H9 (cell line): ENCODE results near the gene RPL19. TPM values are rescaled to one million over a fixed set of nuclear protein-coding genes. Genes with fewer than 3 reads are reported as not detected.

Experiments
- DNase-seq: peaks from one replicate; pipeline ENCODE4 v3.0.0-alpha.2; 2017
- H2AFZ ChIP-seq: one replicate; pipeline ENCODE4 v1.6.1; 2013; ENCODE audit warnings: mild to moderate bottlenecking, low read length, control low read depth, moderate library complexity
- H2AK5ac ChIP-seq: 2 replicates; pipeline ENCODE4 v1.6.1; 2013; ENCODE audit warnings: low read length, control low read depth, mixed read lengths; ENCODE audit not compliant: insufficient read length
- H2BK120ac ChIP-seq: one replicate; pipeline ENCODE4 v1.6.1; 2013; ENCODE audit warnings: low read depth, mild to moderate bottlenecking, low read length, control low read depth, inconsistent platforms; ENCODE audit not compliant: poor library complexity, severe bottlenecking
- H2BK12ac ChIP-seq: 2 replicates; pipeline ENCODE4 v1.6.1; 2013; ENCODE audit warnings: low read length, control low read depth, mixed read lengths, low read depth; ENCODE audit not compliant: insufficient read length
- H2BK15ac ChIP-seq: 2 replicates; pipeline ENCODE4 v1.6.1; 2013; ENCODE audit warnings: low read depth, low read length, control low read depth
- H2BK20ac ChIP-seq: one replicate; pipeline ENCODE4 v1.6.1; 2013; ENCODE audit warnings: low read depth, mild to moderate bottlenecking, low read length, control low read depth, inconsistent platforms; ENCODE audit not compliant: poor library complexity, severe bottlenecking
- H2BK5ac ChIP-seq: 2 replicates; pipeline ENCODE4 v1.6.1; 2013; ENCODE audit warnings: low read length, control low read depth, mixed read lengths; ENCODE audit not compliant: insufficient read length
- H3K14ac ChIP-seq: 2 replicates; pipeline ENCODE4 v1.6.1; 2013; ENCODE audit warnings: low read length, control low read depth; ENCODE audit not compliant: insufficient read depth
- H3K18ac ChIP-seq: 2 replicates; pipeline ENCODE4 v1.6.1; 2013; ENCODE audit warnings: low read depth, mild to moderate bottlenecking, mixed read lengths, low read length, control low read depth; ENCODE audit not compliant: insufficient read length
- H3K23ac ChIP-seq: 2 replicates; pipeline ENCODE4 v1.6.1; 2013; ENCODE audit warnings: low read length, control low read depth, mixed read lengths, low read depth; ENCODE audit not compliant: insufficient read length
- H3K23me2 ChIP-seq: 2 replicates; pipeline ENCODE4 v1.6.1; 2013; ENCODE audit warnings: low read depth, mild to moderate bottlenecking, mixed read lengths, low read length, control low read depth; ENCODE audit not compliant: insufficient read length, poor library complexity, severe bottlenecking
- H3K27ac ChIP-seq: 2 replicates; pipeline ENCODE4 v1.5.1; 2013; ENCODE audit warnings: low read length, control low read depth, mixed read lengths, low read depth; ENCODE audit not compliant: insufficient read length
- H3K27me3 ChIP-seq: 2 replicates; pipeline ENCODE4 v1.6.1; 2013; ENCODE audit warnings: low read length, control low read depth, inconsistent platforms; ENCODE audit not compliant: insufficient read depth
- H3K4ac ChIP-seq: 2 replicates; pipeline ENCODE4 v1.6.1; 2013; ENCODE audit warnings: low read depth, mild to moderate bottlenecking, control low read depth, inconsistent platforms, low read length, moderate library complexity
- H3K4me1 ChIP-seq: 2 replicates; pipeline ENCODE4 v1.6.1; 2013; ENCODE audit warnings: low read length, control low read depth, inconsistent platforms; ENCODE audit not compliant: insufficient read depth
- H3K4me2 ChIP-seq: 2 replicates; pipeline ENCODE4 v1.6.1; 2013; ENCODE audit warnings: low read length, control low read depth, mixed read lengths; ENCODE audit not compliant: insufficient read length, insufficient read depth
- H3K56ac ChIP-seq: 2 replicates; pipeline ENCODE4 v1.6.1; 2013; ENCODE audit warnings: low read depth, mild to moderate bottlenecking, mixed read lengths, low read length, control low read depth; ENCODE audit not compliant: insufficient read length
- H3K79me1 ChIP-seq: 2 replicates; pipeline ENCODE4 v1.6.1; 2013; ENCODE audit warnings: low read depth, mild to moderate bottlenecking, moderate library complexity, low read length, control low read depth, inconsistent platforms; ENCODE audit not compliant: insufficient read depth, poor library complexity, severe bottlenecking
- H3K79me2 ChIP-seq: 2 replicates; pipeline ENCODE4 v1.6.1; 2013; ENCODE audit warnings: low read length, control low read depth, inconsistent platforms; ENCODE audit not compliant: insufficient read depth
- H3K9ac ChIP-seq: 2 replicates; pipeline ENCODE4 v1.6.1; 2013; ENCODE audit warnings: low read length, control low read depth, mixed read lengths; ENCODE audit not compliant: insufficient read length; ENCODE audit errors: extremely low read depth
- H3K9me3 ChIP-seq: one replicate; pipeline ENCODE4 v1.6.1; 2013; ENCODE audit warnings: low read depth, low read length, inconsistent platforms; ENCODE audit not compliant: control insufficient read depth
- H3T11ph ChIP-seq: one replicate; pipeline ENCODE4 v1.6.1; 2013; ENCODE audit warnings: mild to moderate bottlenecking, low read length, control low read depth, inconsistent platforms
- H4K20me1 ChIP-seq: one replicate; pipeline ENCODE4 v1.6.1; 2013; ENCODE audit not compliant: control insufficient read depth, insufficient read length, insufficient read depth
- H4K5ac ChIP-seq: 2 replicates; pipeline ENCODE4 v1.6.1; 2013; ENCODE audit warnings: low read depth, mild to moderate bottlenecking, mixed read lengths, low read length, control low read depth; ENCODE audit not compliant: insufficient read length
- H4K8ac ChIP-seq: replicated peaks from 2 replicates; pipeline ENCODE4 v1.6.1; 2013; ENCODE audit warnings: low read length, control low read depth, mixed read lengths, low read depth; ENCODE audit not compliant: insufficient read length
- H4K91ac ChIP-seq: 2 replicates; pipeline ENCODE4 v1.6.1; 2013; ENCODE audit warnings: low read depth, mild to moderate bottlenecking, moderate library complexity, mixed read lengths, low read length, control low read depth; ENCODE audit not compliant: insufficient read length
- H3K27ac Mint-ChIP-seq, 3 experiments: 2 replicates in 2 of 3; 3 replicates in 1 of 3; pipeline ENCODE4 v1.8.0; 2020 to 2021; ENCODE audit warnings: mixed read lengths in 3 of 3, mild to moderate bottlenecking in 1 of 3, moderate library complexity in 1 of 3
- H3K27me3 Mint-ChIP-seq: 2 replicates; pipeline ENCODE4 v1.8.0; 2021; ENCODE audit warnings: low read depth, mild to moderate bottlenecking, moderate library complexity, mixed read lengths
- H3K36me3 Mint-ChIP-seq, 3 experiments: 2 replicates in 2 of 3; 3 replicates in 1 of 3; pipeline ENCODE4 v1.8.0; 2020 to 2021; ENCODE audit warnings: low read depth in 3 of 3, mixed read lengths in 3 of 3; ENCODE audit not compliant: insufficient read depth in 1 of 3
- H3K4me1 Mint-ChIP-seq, 2 experiments: 2 replicates each; pipeline ENCODE4 v1.8.0; 2020; ENCODE audit warnings: mixed read lengths in 2 of 2
- H3K4me3 Mint-ChIP-seq, 2 experiments: 2 replicates in 1 of 2; 3 replicates in 1 of 2; pipeline ENCODE4 v1.8.0; 2020 to 2021; ENCODE audit warnings: mild to moderate bottlenecking in 2 of 2, mixed read lengths in 2 of 2, moderate library complexity in 1 of 2
- H3K9me3 Mint-ChIP-seq, 2 experiments: 2 replicates in 1 of 2; 3 replicates in 1 of 2; pipeline ENCODE4 v1.8.0; 2020; ENCODE audit warnings: mild to moderate bottlenecking in 2 of 2, mixed read lengths in 2 of 2, moderate library complexity in 1 of 2
- CTCF ChIP-seq: fragments of 200-600 bp; sonication (generic); conservative IDR thresholded peaks from 3 replicates; pipeline ENCODE4 v1.8.0; 2021; ENCODE audit warnings: antibody characterized with exemption, mild to moderate bottlenecking
- WGBS: extraction: QIAGEN DNeasy Blood & Tissue Kit; methylation state at CpG from one replicate; pipeline ENCODE4 v1.1.7; 2013; ENCODE audit warnings: missing lambda C conversion rate, low lambda C conversion rate, mixed read lengths; ENCODE audit not compliant: insufficient read length; ENCODE audit errors: extremely low coverage; 5-methylcytosine and 5-hydroxymethylcytosine counted together
- total RNA-seq: library from RNA; stranded (reverse); gene quantifications from 2 replicates; pipeline ENCODE4 v1.2.1, GENCODE V29; 2021

RPL19 gene
- total RNA-seq, 1 experiment from 2014 or later: 2,038 TPM

GRCh38 chr17:39240631-39241030, 40.5 kb downstream of the RPL19 start:
- H2AK5ac ChIP-seq: no peak overlapping the region
- no peak overlapping the region for H4K91ac ChIP-seq
- no peaks in the 10 kb centered on the region for H3K4me1 ChIP-seq
- no peak for DNase-seq
- H3K27ac ChIP-seq: no peak overlapping the region
- H2BK12ac ChIP-seq: no peak overlapping the region
- H3K23ac ChIP-seq: no peak overlapping the region
- Mint-ChIP-seq H3K4me3 (no peak overlapping the region), H3K27ac (no peak overlapping the region), H3K4me1 (peaks cover 9 to 25% of the 10 kb centered on the region in 2 experiments), H3K36me3 (no peaks in the 10 kb centered on the region), H3K9me3 (no peaks in the 10 kb centered on the region), H3K27me3 (peaks cover 2% of the 10 kb centered on the region; the same call in 1 of the 2 replicates)
- no peak overlapping the region for H3K4me2 ChIP-seq
- no peak overlapping the region for H4K5ac ChIP-seq
- H4K8ac ChIP-seq: no peak overlapping the region
- H2BK120ac ChIP-seq: no peak overlapping the region
- H3K27me3 ChIP-seq: no peaks in the 10 kb centered on the region
- H4K20me1 ChIP-seq: no peaks in the 10 kb centered on the region
- no peaks in the 10 kb centered on the region for H3K79me2 ChIP-seq
- no peaks in the 10 kb centered on the region for H3K23me2 ChIP-seq
- H2BK20ac ChIP-seq: no peak overlapping the region
- no CpG with 5 or more reads among the region's 5 CpGs for WGBS
- no peak overlapping the region for H3K4ac ChIP-seq
- H2BK15ac ChIP-seq: no peak overlapping the region
- no peak overlapping the region for H3K56ac ChIP-seq
- no peak overlapping the region for H2BK5ac ChIP-seq
- no peak for TF ChIP-seq CTCF
- H3K9me3 ChIP-seq: no peaks in the 10 kb centered on the region
- H3T11ph ChIP-seq: no peak overlapping the region
- no peaks in the 10 kb centered on the region for H3K79me1 ChIP-seq
- H3K18ac ChIP-seq: no peak overlapping the region
- no peak overlapping the region for H3K14ac ChIP-seq
- no peak overlapping the region for H3K9ac ChIP-seq
- H2AFZ ChIP-seq: no peak overlapping the region
